HG03442 (cell line): ENCODE data around the gene KRT86.
"Not testable (repeated sequence)": the region's sequence is repeated elsewhere in the genome, so short reads cannot be mapped to it uniquely, and the experiment has no call there.

ENCODE experiments used
- ATAC-seq: cut with Tn5 transposase; IDR thresholded peaks from one replicate; pipeline ENCODE4 v1.9.1; 2021; ENCODE audit warnings: mild to moderate bottlenecking, moderate library complexity; ENCODE audit not compliant: unreplicated experiment

The KRT86 gene

GRCh38 chr12:52238916-52239646, 35.4 kb upstream of the KRT86 start:
- ATAC-seq: no peak

- no peak for ATAC-seq
Measured at GRCh38 chr12:52239767-52240166, 34.7 kb upstream of the KRT86 start.

- ATAC-seq: not testable (repeated sequence)
Measured at GRCh38 chr12:52240247-52240646, 34.2 kb upstream of the KRT86 start.

GRCh38 chr12:52241205-52241842, 33.1 kb upstream of the KRT86 start:
- ATAC-seq: no peak

GRCh38 chr12:52242442-52243258, 31.8 kb upstream of the KRT86 start:
- no peak for ATAC-seq

GRCh38 chr12:52243259-52243855, 31.1 kb upstream of the KRT86 start:
- no peak for ATAC-seq

- ATAC-seq: peak; percentile 92
Measured at GRCh38 chr12:52243856-52244614, 30.4 kb upstream of the KRT86 start.

- ATAC-seq: peak; percentile 11
Measured at GRCh38 chr12:52244615-52244994, 29.8 kb upstream of the KRT86 start.

GRCh38 chr12:52245259-52245961, 29.0 kb upstream of the KRT86 start:
- no peak for ATAC-seq

GRCh38 chr12:52245962-52246569, 28.4 kb upstream of the KRT86 start:
- ATAC-seq: no peak

- ATAC-seq: no peak
Measured at GRCh38 chr12:52246720-52247621, 27.5 kb upstream of the KRT86 start.

- ATAC-seq: no peak
Measured at GRCh38 chr12:52247622-52248540, 26.6 kb upstream of the KRT86 start.

GRCh38 chr12:52248541-52249461, 25.6 kb upstream of the KRT86 start:
- no peak for ATAC-seq

- ATAC-seq: no peak
Measured at GRCh38 chr12:52249511-52250047, 24.9 kb upstream of the KRT86 start.

GRCh38 chr12:52250048-52250990, 24.1 kb upstream of the KRT86 start:
- ATAC-seq: no peak
